Ishikawa (cell line): ENCODE results near the gene CDC16.

Experiments used
- CEBPB ChIP-seq: IDR thresholded peaks from 2 replicates; pipeline ENCODE4 v1.6.1; 2012
- CREB1 ChIP-seq: IDR thresholded peaks from 2 replicates; pipeline ENCODE4 v1.6.1; 2012; ENCODE audit warnings: low read depth
- EGR1 ChIP-seq: IDR thresholded peaks from 2 replicates; pipeline ENCODE4 v1.6.1; 2012
- EP300 ChIP-seq: IDR thresholded peaks from 2 replicates; pipeline ENCODE4 v1.6.1; 2012; ENCODE audit warnings: borderline replicate concordance
- FOXM1 ChIP-seq: IDR thresholded peaks from 2 replicates; pipeline ENCODE4 v1.6.1; 2012; ENCODE audit warnings: low read depth, borderline replicate concordance
- NFIC ChIP-seq: IDR thresholded peaks from 2 replicates; pipeline ENCODE4 v1.6.1; 2012
- RAD21 ChIP-seq: IDR thresholded peaks from 2 replicates; pipeline ENCODE4 v1.6.1; 2012; ENCODE audit warnings: low read depth
- TAF1 ChIP-seq: IDR thresholded peaks from 2 replicates; pipeline ENCODE4 v1.6.1; 2012; ENCODE audit warnings: low read depth, mild to moderate bottlenecking
- TCF12 ChIP-seq: IDR thresholded peaks from 2 replicates; pipeline ENCODE4 v1.6.1; 2012; ENCODE audit warnings: low read depth
- TEAD4 ChIP-seq: IDR thresholded peaks from 2 replicates; pipeline ENCODE4 v1.6.1; 2012
- YY1 ChIP-seq: IDR thresholded peaks from 2 replicates; pipeline ENCODE4 v1.6.1; 2012; ENCODE audit warnings: low read depth
- ZBTB7A ChIP-seq: IDR thresholded peaks from 2 replicates; pipeline ENCODE4 v1.6.1; 2012; ENCODE audit warnings: low read depth
- TF ChIP-seq, protein P1 (sequence below): IDR thresholded peaks from 2 replicates; pipeline ENCODE4 v1.6.1; 2012
- TF ChIP-seq, protein P2 (sequence below): IDR thresholded peaks from 2 replicates; pipeline ENCODE4 v1.6.1; 2012; ENCODE audit warnings: low read depth, mild to moderate bottlenecking
- TF ChIP-seq, protein P3 (sequence below): IDR thresholded peaks from 2 replicates; pipeline ENCODE4 v1.6.1; 2012

CDC16 gene

DNA sequence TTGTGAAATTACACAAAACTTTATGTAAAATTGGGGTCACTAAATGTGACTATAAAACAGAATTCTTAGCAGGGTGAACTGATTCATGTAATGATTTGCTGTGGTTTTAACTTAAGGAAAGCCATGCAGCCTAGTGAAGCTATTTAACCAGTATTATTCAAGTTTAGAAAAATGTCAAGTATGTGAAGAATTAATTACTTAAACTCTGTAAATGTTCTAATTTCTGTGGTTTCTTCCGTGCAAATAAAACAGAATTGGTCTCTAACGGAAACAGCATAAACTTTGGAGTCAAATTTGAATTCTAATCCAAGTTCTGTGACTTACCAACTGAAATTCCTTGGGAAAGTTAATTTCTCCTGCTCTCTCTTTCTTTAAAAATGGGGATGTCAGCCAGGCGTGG is 13.3 kb downstream of the CDC16 start:
- TF ChIP-seq TEAD4 (no peak), TCF12 (no peak), EP300 (no peak), YY1 (no peak), NFIC (no peak), ZBTB7A (no peak), FOXM1 (no peak), EGR1 (no peak), CREB1 (no peak), CEBPB (no peak), RAD21 (no peak), TAF1 (no peak)
- TF ChIP-seq, protein P1, sequence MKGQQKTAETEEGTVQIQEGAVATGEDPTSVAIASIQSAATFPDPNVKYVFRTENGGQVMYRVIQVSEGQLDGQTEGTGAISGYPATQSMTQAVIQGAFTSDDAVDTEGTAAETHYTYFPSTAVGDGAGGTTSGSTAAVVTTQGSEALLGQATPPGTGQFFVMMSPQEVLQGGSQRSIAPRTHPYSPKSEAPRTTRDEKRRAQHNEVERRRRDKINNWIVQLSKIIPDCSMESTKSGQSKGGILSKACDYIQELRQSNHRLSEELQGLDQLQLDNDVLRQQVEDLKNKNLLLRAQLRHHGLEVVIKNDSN = no peak
- TF ChIP-seq, protein P2, sequence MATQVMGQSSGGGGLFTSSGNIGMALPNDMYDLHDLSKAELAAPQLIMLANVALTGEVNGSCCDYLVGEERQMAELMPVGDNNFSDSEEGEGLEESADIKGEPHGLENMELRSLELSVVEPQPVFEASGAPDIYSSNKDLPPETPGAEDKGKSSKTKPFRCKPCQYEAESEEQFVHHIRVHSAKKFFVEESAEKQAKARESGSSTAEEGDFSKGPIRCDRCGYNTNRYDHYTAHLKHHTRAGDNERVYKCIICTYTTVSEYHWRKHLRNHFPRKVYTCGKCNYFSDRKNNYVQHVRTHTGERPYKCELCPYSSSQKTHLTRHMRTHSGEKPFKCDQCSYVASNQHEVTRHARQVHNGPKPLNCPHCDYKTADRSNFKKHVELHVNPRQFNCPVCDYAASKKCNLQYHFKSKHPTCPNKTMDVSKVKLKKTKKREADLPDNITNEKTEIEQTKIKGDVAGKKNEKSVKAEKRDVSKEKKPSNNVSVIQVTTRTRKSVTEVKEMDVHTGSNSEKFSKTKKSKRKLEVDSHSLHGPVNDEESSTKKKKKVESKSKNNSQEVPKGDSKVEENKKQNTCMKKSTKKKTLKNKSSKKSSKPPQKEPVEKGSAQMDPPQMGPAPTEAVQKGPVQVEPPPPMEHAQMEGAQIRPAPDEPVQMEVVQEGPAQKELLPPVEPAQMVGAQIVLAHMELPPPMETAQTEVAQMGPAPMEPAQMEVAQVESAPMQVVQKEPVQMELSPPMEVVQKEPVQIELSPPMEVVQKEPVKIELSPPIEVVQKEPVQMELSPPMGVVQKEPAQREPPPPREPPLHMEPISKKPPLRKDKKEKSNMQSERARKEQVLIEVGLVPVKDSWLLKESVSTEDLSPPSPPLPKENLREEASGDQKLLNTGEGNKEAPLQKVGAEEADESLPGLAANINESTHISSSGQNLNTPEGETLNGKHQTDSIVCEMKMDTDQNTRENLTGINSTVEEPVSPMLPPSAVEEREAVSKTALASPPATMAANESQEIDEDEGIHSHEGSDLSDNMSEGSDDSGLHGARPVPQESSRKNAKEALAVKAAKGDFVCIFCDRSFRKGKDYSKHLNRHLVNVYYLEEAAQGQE = no peak
- TF ChIP-seq, protein P3, sequence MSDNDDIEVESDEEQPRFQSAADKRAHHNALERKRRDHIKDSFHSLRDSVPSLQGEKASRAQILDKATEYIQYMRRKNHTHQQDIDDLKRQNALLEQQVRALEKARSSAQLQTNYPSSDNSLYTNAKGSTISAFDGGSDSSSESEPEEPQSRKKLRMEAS = no peak

DNA sequence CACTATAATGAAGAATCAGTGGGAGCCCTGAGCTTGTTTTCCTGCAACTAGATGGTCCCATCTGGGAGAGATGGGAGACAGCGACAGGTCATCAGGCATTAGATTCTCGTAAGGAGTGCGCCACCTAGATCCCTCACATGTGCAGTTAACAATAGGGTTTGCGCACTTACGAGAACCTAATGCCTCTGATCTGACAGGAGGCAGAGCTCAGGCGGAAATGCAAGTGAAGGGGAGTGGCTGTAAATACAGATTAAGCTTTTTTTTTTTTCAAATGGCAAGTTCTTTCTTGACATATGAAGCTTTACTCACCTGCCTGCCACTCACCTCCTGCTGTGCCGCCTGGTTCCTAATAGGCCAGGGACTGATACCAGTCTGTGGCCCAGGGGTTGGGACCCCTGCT is 14.4 kb downstream of the CDC16 start:
- TF ChIP-seq, protein P3 = no peak
- TF ChIP-seq EP300 (no peak), TAF1 (no peak), FOXM1 (no peak), RAD21 (no peak), EGR1 (no peak), ZBTB7A (no peak), YY1 (no peak), NFIC (no peak), TEAD4 (no peak), CREB1 (no peak), TCF12 (no peak), CEBPB (no peak)
- TF ChIP-seq, protein P2 = no peak
- TF ChIP-seq, protein P1 = no peak

DNA sequence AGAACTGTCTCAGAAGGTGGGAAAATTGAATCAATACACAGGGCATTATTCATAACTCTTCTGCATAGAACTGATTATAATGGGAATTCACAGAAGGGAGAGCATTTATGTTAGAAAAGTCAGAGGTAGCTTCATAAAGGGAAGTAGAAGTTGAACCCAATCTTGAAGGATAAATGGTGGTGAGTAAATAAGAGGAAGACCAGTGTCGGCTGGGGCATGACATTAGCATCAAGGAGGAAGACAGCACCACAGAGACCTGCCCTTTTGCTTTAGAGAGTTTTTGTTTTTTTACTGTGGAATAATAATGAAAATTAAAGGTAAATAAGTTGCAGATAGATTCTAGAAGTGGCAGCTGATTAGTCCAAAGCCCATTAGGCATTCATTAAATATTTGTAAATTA is 21.9 kb downstream of the CDC16 start:
- TF ChIP-seq TCF12 (no peak), EP300 (no peak)

DNA sequence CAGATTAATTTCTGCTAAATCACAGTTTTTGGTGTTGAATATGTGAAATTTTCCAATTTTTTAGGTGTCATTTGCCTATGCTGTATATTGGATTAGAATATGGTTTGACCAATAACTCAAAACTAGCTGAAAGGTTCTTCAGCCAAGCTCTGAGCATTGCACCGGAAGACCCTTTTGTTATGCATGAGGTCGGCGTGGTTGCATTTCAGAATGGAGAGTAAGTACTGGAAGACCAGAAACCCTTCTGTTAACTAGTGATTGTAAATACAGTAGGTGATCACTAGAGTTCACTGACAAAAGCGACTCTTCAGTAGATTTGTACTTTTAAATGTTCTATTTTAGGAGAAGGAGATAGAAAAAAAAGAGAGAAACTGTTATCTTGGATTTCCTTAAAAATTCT is 22.3 kb downstream of the CDC16 start:
- TF ChIP-seq, protein P3 = no peak
- TF ChIP-seq EGR1 (no peak), EP300 (no peak), TAF1 (no peak)

DNA sequence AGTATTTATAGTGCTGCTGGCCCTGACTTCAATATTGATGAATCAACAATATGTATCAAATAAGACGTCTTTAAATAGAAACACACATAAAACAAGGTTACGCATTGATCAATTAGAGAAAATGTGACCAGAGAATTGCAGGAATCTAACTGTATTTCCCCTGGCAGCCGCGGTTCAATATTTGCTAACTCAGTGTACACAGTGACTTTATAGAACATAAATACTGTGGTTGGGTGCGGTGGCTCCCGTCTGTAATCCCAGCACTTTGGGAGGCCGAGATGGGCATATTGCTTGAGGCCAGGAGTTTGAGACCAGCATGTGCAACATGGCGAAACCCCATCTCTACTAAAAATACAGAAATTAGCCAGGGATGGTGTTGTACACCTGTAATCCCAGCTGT is 23.9 kb downstream of the CDC16 start:
- TF ChIP-seq CEBPB (no peak), EGR1 (no peak), TCF12 (no peak), YY1 (no peak), ZBTB7A (no peak), NFIC (no peak)
- TF ChIP-seq, protein P2 = no peak
